Measurements from ENCODE around the gene TMEM129. TPM values are rescaled to one million over a fixed set of nuclear protein-coding genes. Genes with fewer than 3 reads are reported as not detected.

TMEM129 gene
- total and polyA plus RNA-seq, 2 donors (not counting 1 experiment from before 2014, with no cell fraction given) = 15.0 to 39.6 TPM

GRCh38 chr4:1670279-1670678, 50.8 kb downstream of the TMEM129 start:
- no peaks in the 10 kb centered on the region for H3K79me2 ChIP-seq (ENCODE audit: control insufficient read depth, insufficient read depth, low read length)
- TF ChIP-seq, protein P1, sequence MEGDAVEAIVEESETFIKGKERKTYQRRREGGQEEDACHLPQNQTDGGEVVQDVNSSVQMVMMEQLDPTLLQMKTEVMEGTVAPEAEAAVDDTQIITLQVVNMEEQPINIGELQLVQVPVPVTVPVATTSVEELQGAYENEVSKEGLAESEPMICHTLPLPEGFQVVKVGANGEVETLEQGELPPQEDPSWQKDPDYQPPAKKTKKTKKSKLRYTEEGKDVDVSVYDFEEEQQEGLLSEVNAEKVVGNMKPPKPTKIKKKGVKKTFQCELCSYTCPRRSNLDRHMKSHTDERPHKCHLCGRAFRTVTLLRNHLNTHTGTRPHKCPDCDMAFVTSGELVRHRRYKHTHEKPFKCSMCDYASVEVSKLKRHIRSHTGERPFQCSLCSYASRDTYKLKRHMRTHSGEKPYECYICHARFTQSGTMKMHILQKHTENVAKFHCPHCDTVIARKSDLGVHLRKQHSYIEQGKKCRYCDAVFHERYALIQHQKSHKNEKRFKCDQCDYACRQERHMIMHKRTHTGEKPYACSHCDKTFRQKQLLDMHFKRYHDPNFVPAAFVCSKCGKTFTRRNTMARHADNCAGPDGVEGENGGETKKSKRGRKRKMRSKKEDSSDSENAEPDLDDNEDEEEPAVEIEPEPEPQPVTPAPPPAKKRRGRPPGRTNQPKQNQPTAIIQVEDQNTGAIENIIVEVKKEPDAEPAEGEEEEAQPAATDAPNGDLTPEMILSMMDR (conservative IDR thresholded peaks at IDR 0.05 in 1 of 2, IDR thresholded peaks at IDR 0.05 in 1 of 2; ENCODE audit: low read depth in 1 of 2, low read length in 2 of 2) = no peak
- no peak for TF ChIP-seq EZH2 (IDR thresholded peaks at IDR 0.05; ENCODE audit: low read length, missing control alignments)
- no peaks in the 10 kb centered on the region for H3K27me3 ChIP-seq (ENCODE audit: control insufficient read depth, insufficient read depth, low read length)
- H3K36me3 ChIP-seq (ENCODE audit: control insufficient read depth, insufficient read depth, low read length) = no peaks in the 10 kb centered on the region
- H3K27ac ChIP-seq (ENCODE audit: insufficient read depth, low read length) = no peak overlapping the region
- H3K4me1 ChIP-seq (ENCODE audit: control insufficient read depth, extremely low read depth, insufficient read depth, low read length) = no peaks in the 10 kb centered on the region
- DNase-seq (ENCODE audit: low read depth in 2 of 2) = no peak
- no peaks in the 10 kb centered on the region for H4K20me1 ChIP-seq (ENCODE audit: control insufficient read depth, extremely low read depth, insufficient read depth, low read length)
- H3K9ac ChIP-seq (ENCODE audit: insufficient read depth, low read length) = no peak overlapping the region
- H3K4me3 ChIP-seq (replicated peaks in 1 of 4; ENCODE audit: control extremely low read depth in 1 of 4, insufficient read depth in 1 of 4, low read depth in 3 of 4, low read length in 4 of 4) = no peak overlapping the region
- H2AFZ ChIP-seq (ENCODE audit: low read length) = no peak overlapping the region
- H3K4me2 ChIP-seq (ENCODE audit: extremely low read depth, insufficient read depth, low read length) = no peak overlapping the region
- no peaks in the 10 kb centered on the region for H3K9me3 ChIP-seq (ENCODE audit: control insufficient read depth, insufficient read depth, low read depth, low read length)

GRCh38 chr4:1669850-1670249, 51.3 kb downstream of the TMEM129 start:
- no peak overlapping the region for H2AFZ ChIP-seq (ENCODE audit: low read length)
- H3K79me2 ChIP-seq (ENCODE audit: control insufficient read depth, insufficient read depth, low read length) = no peaks in the 10 kb centered on the region
- TF ChIP-seq EZH2 (IDR thresholded peaks at IDR 0.05; ENCODE audit: low read length, missing control alignments) = no peak
- TF ChIP-seq, protein P1 (conservative IDR thresholded peaks at IDR 0.05 in 1 of 2, IDR thresholded peaks at IDR 0.05 in 1 of 2; ENCODE audit: low read depth in 1 of 2, low read length in 2 of 2) = no peak
- no peaks in the 10 kb centered on the region for H3K9me3 ChIP-seq (ENCODE audit: control insufficient read depth, insufficient read depth, low read depth, low read length)
- no peak overlapping the region for H3K27ac ChIP-seq (ENCODE audit: insufficient read depth, low read length)
- no peak overlapping the region for H3K4me3 ChIP-seq (replicated peaks in 1 of 4; ENCODE audit: control extremely low read depth in 1 of 4, insufficient read depth in 1 of 4, low read depth in 3 of 4, low read length in 4 of 4)
- DNase-seq (ENCODE audit: low read depth in 2 of 2) = no peak
- H3K4me2 ChIP-seq (ENCODE audit: extremely low read depth, insufficient read depth, low read length) = no peak overlapping the region
- H3K27me3 ChIP-seq (ENCODE audit: control insufficient read depth, insufficient read depth, low read length) = no peaks in the 10 kb centered on the region
- H3K36me3 ChIP-seq (ENCODE audit: control insufficient read depth, insufficient read depth, low read length) = no peaks in the 10 kb centered on the region
- no peak overlapping the region for H3K9ac ChIP-seq (ENCODE audit: insufficient read depth, low read length)
- H3K4me1 ChIP-seq (ENCODE audit: control insufficient read depth, extremely low read depth, insufficient read depth, low read length) = no peaks in the 10 kb centered on the region
- H4K20me1 ChIP-seq (ENCODE audit: control insufficient read depth, extremely low read depth, insufficient read depth, low read length) = no peaks in the 10 kb centered on the region

GRCh38 chr4:1669270-1669669, 51.9 kb downstream of the TMEM129 start:
- no peak overlapping the region for H3K9ac ChIP-seq (ENCODE audit: insufficient read depth, low read length)
- no peaks in the 10 kb centered on the region for H3K36me3 ChIP-seq (ENCODE audit: control insufficient read depth, insufficient read depth, low read length)
- H3K4me2 ChIP-seq (ENCODE audit: extremely low read depth, insufficient read depth, low read length) = no peak overlapping the region
- H3K4me1 ChIP-seq (ENCODE audit: control insufficient read depth, extremely low read depth, insufficient read depth, low read length) = no peaks in the 10 kb centered on the region
- H3K27ac ChIP-seq (ENCODE audit: insufficient read depth, low read length) = no peak overlapping the region
- H2AFZ ChIP-seq (ENCODE audit: low read length) = no peak overlapping the region
- no peak overlapping the region for H3K4me3 ChIP-seq (replicated peaks in 1 of 4; ENCODE audit: control extremely low read depth in 1 of 4, insufficient read depth in 1 of 4, low read depth in 3 of 4, low read length in 4 of 4)
- DNase-seq (ENCODE audit: low read depth in 2 of 2) = no peak
- TF ChIP-seq EZH2 (IDR thresholded peaks at IDR 0.05; ENCODE audit: low read length, missing control alignments) = no peak
- TF ChIP-seq, protein P1 (conservative IDR thresholded peaks at IDR 0.05 in 1 of 2, IDR thresholded peaks at IDR 0.05 in 1 of 2; ENCODE audit: low read depth in 1 of 2, low read length in 2 of 2) = no peak
- no peaks in the 10 kb centered on the region for H3K79me2 ChIP-seq (ENCODE audit: control insufficient read depth, insufficient read depth, low read length)
- H3K27me3 ChIP-seq (ENCODE audit: control insufficient read depth, insufficient read depth, low read length) = no peaks in the 10 kb centered on the region
- H4K20me1 ChIP-seq (ENCODE audit: control insufficient read depth, extremely low read depth, insufficient read depth, low read length) = no peaks in the 10 kb centered on the region
- H3K9me3 ChIP-seq (ENCODE audit: control insufficient read depth, insufficient read depth, low read depth, low read length) = no peaks in the 10 kb centered on the region
